HG03575 (cell line): ENCODE data around the gene TACR1.
"Not testable (repeated sequence)": the region's sequence is repeated elsewhere in the genome, so short reads cannot be mapped to it uniquely, and the experiment has no call there.

Experiments used
- ATAC-seq: cut with Tn5 transposase; IDR thresholded peaks from one replicate; pipeline ENCODE4 v1.9.1; 2021; ENCODE audit not compliant: unreplicated experiment, insufficient number of reproducible peaks, low FRiP score; ENCODE audit errors: extremely low read depth

The TACR1 gene

GRCh38 chr2:75200140-75201096, 1.1 kb upstream of the TACR1 start:
- ATAC-seq, result no peak

GRCh38 chr2:75195076-75195691, 4.1 kb downstream of the TACR1 start:
- ATAC-seq, result no peak

- no peak for ATAC-seq
These were observed 5.0 kb downstream of the TACR1 start for GRCh38 chr2:75194184-75194868.

GRCh38 chr2:75192496-75192895, 6.8 kb downstream of the TACR1 start:
- no peak for ATAC-seq

- ATAC-seq, result no peak
These were observed 8.9 kb downstream of the TACR1 start for GRCh38 chr2:75190271-75190990.

GRCh38 chr2:75186821-75187220, 12.5 kb downstream of the TACR1 start:
- ATAC-seq, result no peak

- no peak for ATAC-seq
These were observed 16.7 kb downstream of the TACR1 start for GRCh38 chr2:75182606-75183005.

GRCh38 chr2:75180476-75180875, 18.8 kb downstream of the TACR1 start:
- no peak for ATAC-seq

GRCh38 chr2:75177427-75177826, 21.9 kb downstream of the TACR1 start:
- no peak for ATAC-seq

- no peak for ATAC-seq
These were observed 23.9 kb downstream of the TACR1 start for GRCh38 chr2:75175456-75175855.

GRCh38 chr2:75174981-75175380, 24.3 kb downstream of the TACR1 start:
- no peak for ATAC-seq

GRCh38 chr2:75174519-75174918, 24.8 kb downstream of the TACR1 start:
- no peak for ATAC-seq

GRCh38 chr2:75173740-75174139, 25.6 kb downstream of the TACR1 start:
- ATAC-seq, result no peak

- not testable (repeated sequence) for ATAC-seq
These were observed 27.9 kb downstream of the TACR1 start for GRCh38 chr2:75171423-75171822.

- no peak for ATAC-seq
These were observed 28.4 kb downstream of the TACR1 start for GRCh38 chr2:75170889-75171288.

- ATAC-seq, result no peak
These were observed 31.1 kb downstream of the TACR1 start for GRCh38 chr2:75168186-75168585.

- no peak for ATAC-seq
These were observed 32.8 kb downstream of the TACR1 start for GRCh38 chr2:75166491-75166890.

GRCh38 chr2:75162897-75163296, 36.4 kb downstream of the TACR1 start:
- no peak for ATAC-seq

GRCh38 chr2:75162259-75162658, 37.1 kb downstream of the TACR1 start:
- ATAC-seq, result no peak
